Ovary (tissue), 9 donors: ENCODE data around the gene MED31. TPM values are rescaled to one million over a fixed set of nuclear protein-coding genes. Genes with fewer than 3 reads are reported as not detected.

Experiments used
- DNase-seq, 5 donors: peaks; one replicate each; pipeline ENCODE4 v3.0.0-alpha.2; 2019 to 2020
- H3K27ac ChIP-seq, 2 donors: fragments of 200-600 bp; one replicate each; pipeline versions ENCODE4 v1.5.1 to v1.8.0; 2019 to 2022
- H3K27me3 ChIP-seq: fragments of 200-600 bp; one replicate; pipeline ENCODE4 v1.8.0; 2022
- H3K36me3 ChIP-seq: fragments of 200-600 bp; sonication (generic); one replicate; pipeline ENCODE4 v1.5.1; 2019
- H3K4me1 ChIP-seq: one replicate; pipeline ENCODE4 v1.8.1; 2013; ENCODE audit warnings: mild to moderate bottlenecking, moderate library complexity; ENCODE audit not compliant: insufficient read depth
- H3K4me3 ChIP-seq: fragments of 200-600 bp; sonication (generic); one replicate; pipeline ENCODE4 v1.5.1; 2017
- H3K9me3 ChIP-seq, 2 donors: fragments of 200-600 bp in 1 of 2; sonication (generic) in 1 of 2; one replicate each; pipeline versions ENCODE4 v1.5.1 to v1.8.1; 2013 to 2019; ENCODE audit warnings: mild to moderate bottlenecking in 1 of 2, moderate library complexity in 1 of 2
- CTCF ChIP-seq, 3 donors: fragments of 450-650 bp in 2 of 3; fragments of 200-600 bp in 1 of 3; IDR thresholded peaks; one replicate each; pipeline versions ENCODE4 v1.5.1 to v1.8.0; 2016 to 2022; ENCODE audit warnings: antibody characterized with exemption in 3 of 3, mild to moderate bottlenecking in 1 of 3
- EP300 ChIP-seq: sonication (generic); formaldehyde crosslinking; IDR thresholded peaks from one replicate; pipeline ENCODE4 v1.6.1; 2017; ENCODE audit warnings: antibody characterized with exemption
- POLR2A ChIP-seq: fragments of 450-650 bp; IDR thresholded peaks from one replicate; pipeline ENCODE4 v1.6.1; 2017; ENCODE audit warnings: antibody characterized with exemption, mild to moderate bottlenecking, moderate library complexity
- WGBS, 3 donors: extraction: QIAGEN DNeasy Blood & Tissue Kit in 1 of 3; methylation state at CpG; one replicate each; pipeline versions ENCODE4 v1.1.5 to v1.1.7; 2013 to 2017; 5-methylcytosine and 5-hydroxymethylcytosine counted together
- intact Hi-C, 4 donors: fragments of 100-400 bp; cut with DNase I; formaldehyde crosslinking; loops; one replicate each; pipeline versions ENCODE4 v1.11.0 to v1.15.1; 2022 to 2023
- polyA plus RNA-seq, 2 donors: library from polyadenylated mRNA; stranded (reverse); fragments of 200-250 nt in 1 of 2; fragments of 350-450 nt in 1 of 2; fragmentation: Illumina TruSeq in 1 of 2; extraction: RNeasy Lipid Tissue Mini Kit (QIAGEN cat#74804) in 1 of 2; gene quantifications; one replicate each; pipeline ENCODE4 v1.2.3, GENCODE V29; 2013 to 2014
- total RNA-seq, 7 donors: library from RNA; depleted of rRNA in 2 of 7; stranded (reverse); fragments of >200 nt in 2 of 7; fragmentation: NEBNext Ultra II Directional in 3 of 7; extraction: Animal tissue kit (Norgen Biotek cat#: 25700) in 3 of 7; gene quantifications; one replicate each; pipeline versions ENCODE4 v1.1.0 to v1.2.4, GENCODE V29; 2016 to 2023
- donor health status: DM: no; HTN: no; CAD: no; lungs with moderate emphysema.
- donor health status: DM: no; HTN: no; CAD: no.
- donor health status: Bipolar disorder and iron deficiency.
- donor health status: DM: yes; HTN: yes; CAD: no.
- donor health status: DM: no; HTN: no; CAD: no.
- donor health status: DM: yes; HTN: yes; CAD: no.

The MED31 gene
- total and polyA plus RNA-seq, 9 donors: 15.0 to 21.9 (median 17.1) TPM

GRCh38 chr17:6681671-6682070 lies 30.3 kb upstream of the MED31 start:
- no peak for TF ChIP-seq CTCF (IDR thresholded peaks at IDR 0.05)
- TF ChIP-seq EP300: no peak
- Histone ChIP-seq H3K36me3 (no peaks in the 10 kb centered on the region), H3K27me3 (no peaks in the 10 kb centered on the region), H3K27ac (no peak overlapping the region), H3K4me1 (no peaks in the 10 kb centered on the region), H3K4me3 (no peak overlapping the region), H3K9me3 (no peaks in the 10 kb centered on the region)
- WGBS, 3 donors: 52 to 69% (median 57%) methylated on average over 5 of the region's 5 CpGs
- intact Hi-C loops: no loop called here
- no peak for DNase-seq

GRCh38 chr17:6681176-6681575 lies 29.8 kb upstream of the MED31 start:
- Histone ChIP-seq H3K27me3 (no peaks in the 10 kb centered on the region), H3K27ac (no peak overlapping the region), H3K4me1 (no peaks in the 10 kb centered on the region), H3K4me3 (no peak overlapping the region), H3K36me3 (no peaks in the 10 kb centered on the region), H3K9me3 (no peaks in the 10 kb centered on the region)
- TF ChIP-seq EP300 (no peak), CTCF (IDR thresholded peaks at IDR 0.05) (no peak), POLR2A (no peak)
- DNase-seq: no peak
- WGBS, 3 donors: 62 to 74% (median 63%) methylated on average over 4 of the region's 4 CpGs
- intact Hi-C loops: no loop called here

- TF ChIP-seq EP300: no peak
- TF ChIP-seq CTCF (IDR thresholded peaks at IDR 0.05): no peak
- no peak for TF ChIP-seq POLR2A
- Histone ChIP-seq H3K27ac (no peak overlapping the region), H3K27me3 (no peaks in the 10 kb centered on the region), H3K4me3 (no peak overlapping the region), H3K4me1 (no peaks in the 10 kb centered on the region), H3K36me3 (no peaks in the 10 kb centered on the region), H3K9me3 (no peaks in the 10 kb centered on the region)
- 77 to 85% (median 80%) methylated on average over 6 of the region's 6 CpGs for WGBS, 3 donors
- intact Hi-C loops: loop anchor here in 1 of 4 donors (10.0 kb wide), 1 partner anchor 156 kb away; the partner anchor contains the start of gene TEKT1
- DNase-seq: no peak
Observed at GRCh38 chr17:6679241-6679640, 27.8 kb upstream of the MED31 start.

- DNase-seq: no peak
- Histone ChIP-seq H3K4me3 (no peak overlapping the region), H3K36me3 (no peaks in the 10 kb centered on the region), H3K9me3 (no peaks in the 10 kb centered on the region), H3K4me1 (no peaks in the 10 kb centered on the region), H3K27me3 (no peaks in the 10 kb centered on the region), H3K27ac (no peak overlapping the region)
- intact Hi-C loops: loop anchor here in 1 of 4 donors (10.0 kb wide), 1 partner anchor 157 kb away; the partner anchor contains the start of gene TEKT1
- TF ChIP-seq CTCF (IDR thresholded peaks at IDR 0.05): no peak
- TF ChIP-seq EP300: no peak
- no peak for TF ChIP-seq POLR2A
- 65 to 73% (median 68%) methylated on average over 7 of the region's 7 CpGs for WGBS, 3 donors
Observed at GRCh38 chr17:6677946-6678345, 26.5 kb upstream of the MED31 start.
